Effector CD4-positive, alpha-beta T cell (primary cell): ENCODE data around the gene SYNGR2.

Experiments
- DNase-seq: peaks from one replicate; pipeline ENCODE4 v3.0.0-alpha.2; 2020
- total RNA-seq: gene quantifications from one replicate; lab custom pipeline; 2026; lab: John Stamatoyannopoulos, UW

SYNGR2 gene
- 46.3 reads per million, percentile 66 among the genes with 10 or more reads in this experiment for total RNA-seq

- peak; percentile 81 for DNase-seq
Measured at GRCh38 chr17:78168242-78168902, at the start of gene SYNGR2. Gene SYNGR2, plus strand, starts transcription at chr17:78168581. Its CDS starts 36 bp downstream, at chr17:78168617.

GRCh38 chr17:78118801-78119241, 49.6 kb upstream of the SYNGR2 start:
- no peak for DNase-seq

GRCh38 chr17:78120537-78120936, 47.8 kb upstream of the SYNGR2 start:
- DNase-seq = no peak

GRCh38 chr17:78120971-78121800, 47.2 kb upstream of the SYNGR2 start:
- DNase-seq = no peak

GRCh38 chr17:78121801-78122215, 46.6 kb upstream of the SYNGR2 start:
- no peak for DNase-seq

GRCh38 chr17:78122216-78122930, 46.0 kb upstream of the SYNGR2 start:
- no peak for DNase-seq

GRCh38 chr17:78122931-78123249, 45.5 kb upstream of the SYNGR2 start:
- no peak for DNase-seq

GRCh38 chr17:78123258-78123929, 45.0 kb upstream of the SYNGR2 start:
- DNase-seq = no peak

GRCh38 chr17:78124081-78124835, 44.1 kb upstream of the SYNGR2 start:
- no peak for DNase-seq

- DNase-seq = no peak
Measured at GRCh38 chr17:78124836-78125137, 43.6 kb upstream of the SYNGR2 start.

- DNase-seq = no peak
Measured at GRCh38 chr17:78125138-78125913, 43.1 kb upstream of the SYNGR2 start.

GRCh38 chr17:78125976-78126894, 42.1 kb upstream of the SYNGR2 start:
- DNase-seq = no peak

- no peak for DNase-seq
Measured at GRCh38 chr17:78126895-78127238, 41.5 kb upstream of the SYNGR2 start.

- DNase-seq = peak; percentile 62
Measured at GRCh38 chr17:78127239-78127887, 41.0 kb upstream of the SYNGR2 start.

- no peak for DNase-seq
Measured at GRCh38 chr17:78127888-78128550, 40.4 kb upstream of the SYNGR2 start.

GRCh38 chr17:78128551-78129350, 39.6 kb upstream of the SYNGR2 start, which contains the start of gene TMC6:
Gene TMC6, minus strand, starts transcription at chr17:78128755. Its CDS starts 1,923 bp downstream, at chr17:78126832.
- DNase-seq = peak; percentile 73

GRCh38 chr17:78129351-78130089, 38.9 kb upstream of the SYNGR2 start:
- DNase-seq = no peak

- no peak for DNase-seq
Measured at GRCh38 chr17:78130090-78130436, 38.3 kb upstream of the SYNGR2 start.
